NB4 (cell line): ENCODE data around the gene ERH.
A peak's percentile ranks its signal among the peaks of the same experiment; 100 is the strongest.

Source experiments
- DNase-seq: peaks from one replicate; pipeline ENCODE4 v3.0.0; 2010; ENCODE audit warnings: low read depth
- H3K4me3 ChIP-seq: one replicate; pipeline ENCODE4 v1.5.1; 2011; ENCODE audit warnings: mild to moderate bottlenecking, low read depth, low read length, moderate library complexity
- CTCF ChIP-seq: IDR thresholded peaks from one replicate; pipeline ENCODE4 v1.5.1; 2012; ENCODE audit warnings: low read depth, low read length
- MYC ChIP-seq: IDR thresholded peaks from 2 replicates; pipeline ENCODE4 v1.6.1; 2011; ENCODE audit warnings: low read depth, low read length
- POLR2A ChIP-seq: IDR thresholded peaks from 2 replicates; pipeline ENCODE4 v1.6.1; 2011; ENCODE audit warnings: mild to moderate bottlenecking; ENCODE audit not compliant: insufficient read length; ENCODE audit errors: extremely low read depth
- TF ChIP-seq, protein P1 (sequence below): IDR thresholded peaks from 2 replicates; pipeline ENCODE4 v1.6.1; 2011; ENCODE audit warnings: low read depth, low read length

ERH gene

GRCh38 chr14:69430306-69430939 lies 32.3 kb upstream of the ERH start:
- TF ChIP-seq MYC = no peak
- no peak for TF ChIP-seq POLR2A
- TF ChIP-seq CTCF = no peak
- TF ChIP-seq, protein P1, sequence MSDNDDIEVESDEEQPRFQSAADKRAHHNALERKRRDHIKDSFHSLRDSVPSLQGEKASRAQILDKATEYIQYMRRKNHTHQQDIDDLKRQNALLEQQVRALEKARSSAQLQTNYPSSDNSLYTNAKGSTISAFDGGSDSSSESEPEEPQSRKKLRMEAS = no peak
- DNase-seq = no peak
- H3K4me3 ChIP-seq = no peak overlapping the region

DNA sequence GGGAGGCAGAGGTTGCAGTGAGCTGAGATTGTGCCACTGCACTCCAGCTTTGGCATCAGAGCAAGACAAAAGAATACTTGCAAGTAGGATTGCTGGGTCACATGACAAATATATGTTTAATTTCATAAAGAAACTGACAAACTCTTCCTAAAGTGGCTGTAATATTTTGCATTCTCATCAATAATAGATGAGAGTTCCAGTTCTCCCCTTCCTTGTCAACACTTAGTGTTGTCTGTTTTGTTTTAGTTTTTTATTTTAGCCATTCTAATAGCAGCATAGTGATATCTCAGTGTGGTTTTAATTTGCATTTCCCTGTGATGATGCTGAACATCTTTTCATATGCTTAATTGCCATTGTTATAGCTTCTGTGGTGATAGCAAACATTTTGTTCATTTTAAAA lies 31.5 kb upstream of the ERH start:
- TF ChIP-seq CTCF = no peak
- TF ChIP-seq POLR2A = no peak
- TF ChIP-seq, protein P1 = no peak
- no peak for TF ChIP-seq MYC
- DNase-seq = no peak
- no peak overlapping the region for H3K4me3 ChIP-seq

DNA sequence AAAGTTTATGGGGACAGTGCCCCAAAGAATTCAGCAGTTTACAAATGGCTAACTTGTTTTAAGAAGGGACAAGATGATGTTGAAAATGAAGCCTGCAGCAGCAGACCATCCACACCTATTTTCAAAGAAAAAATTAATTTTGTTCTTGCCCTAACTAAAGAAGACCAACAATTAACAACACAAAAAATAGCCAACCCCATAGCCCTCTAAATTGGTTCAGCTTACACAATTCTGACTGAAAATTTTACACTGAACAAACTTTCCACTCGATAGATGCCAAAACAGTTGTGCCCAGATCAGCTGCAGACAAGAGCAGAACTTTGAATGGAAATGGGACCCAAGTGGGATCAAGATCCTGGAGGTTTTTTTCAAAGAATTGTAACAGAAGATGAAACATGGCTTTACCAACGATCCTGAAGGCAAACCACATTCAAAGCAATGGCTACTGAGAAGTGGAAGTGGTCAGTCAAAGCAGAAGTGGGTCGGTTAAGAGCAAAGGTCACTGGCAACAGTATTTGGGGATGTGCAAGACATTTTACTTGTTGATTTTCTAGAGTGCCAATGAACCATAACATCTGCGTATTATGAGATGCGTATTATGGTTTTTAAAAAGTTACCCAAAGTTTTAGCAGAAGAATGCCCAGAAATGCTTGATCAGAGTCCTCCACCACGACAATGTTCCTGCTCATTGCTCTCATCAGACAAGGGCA lies 30.3 kb upstream of the ERH start:
- DNase-seq = peak; percentile 69
- no peak for TF ChIP-seq POLR2A
- TF ChIP-seq, protein P1 = no peak
- TF ChIP-seq MYC = no peak
- TF ChIP-seq CTCF = no peak

GRCh38 chr14:69427596-69427995 lies 29.5 kb upstream of the ERH start:
- no peak overlapping the region for H3K4me3 ChIP-seq
- DNase-seq = no peak
- no peak for TF ChIP-seq POLR2A
- TF ChIP-seq CTCF = no peak
- TF ChIP-seq, protein P1 = no peak
- no peak for TF ChIP-seq MYC

More for the DNA sequence above, 30.3 kb upstream of the ERH start:
- H3K4me3 ChIP-seq = no peak overlapping the region

GRCh38 chr14:69424149-69424923 lies 26.2 kb upstream of the ERH start:
- no peak for DNase-seq
- H3K4me3 ChIP-seq = no peak overlapping the region
- no peak for TF ChIP-seq MYC
- no peak for TF ChIP-seq CTCF
- TF ChIP-seq, protein P1 = no peak
- TF ChIP-seq POLR2A = no peak
